Testis (tissue), 3 donors: Measurements from ENCODE around the gene PSMD4. TPM values are rescaled to one million over a fixed set of nuclear protein-coding genes. Genes with fewer than 3 reads are reported as not detected.
"Not testable (repeated sequence)": the region's sequence is repeated elsewhere in the genome, so short reads cannot be mapped to it uniquely, and the experiment has no call there.

ENCODE experiments used
- DNase-seq: peaks from one replicate; pipeline ENCODE4 v3.0.0-alpha.2; 2019
- H3K27ac ChIP-seq, 2 donors: fragments of 200-600 bp; sonication (generic); one replicate each; pipeline ENCODE4 v1.5.1; 2019
- H3K27me3 ChIP-seq: fragments of 200-600 bp; sonication (generic); one replicate; pipeline ENCODE4 v1.5.1; 2019
- H3K36me3 ChIP-seq: fragments of 200-600 bp; sonication (generic); one replicate; pipeline ENCODE4 v1.5.1; 2017; ENCODE audit warnings: low read depth; ENCODE audit errors: missing control alignments
- H3K4me1 ChIP-seq: fragments of 200-600 bp; sonication (generic); one replicate; pipeline ENCODE4 v1.5.1; 2019
- H3K4me3 ChIP-seq, 2 donors: fragments of 200-600 bp; sonication (generic); one replicate each; pipeline ENCODE4 v1.5.1; 2017 to 2019
- H3K9me3 ChIP-seq: fragments of 200-600 bp; sonication (generic); one replicate; pipeline ENCODE4 v1.5.1; 2017
- POLR2A ChIP-seq: fragments of 450-650 bp; IDR thresholded peaks from one replicate; pipeline ENCODE4 v1.6.1; 2017; ENCODE audit warnings: antibody characterized with exemption, mild to moderate bottlenecking, moderate library complexity
- WGBS, 2 donors: methylation state at CpG; one replicate each; pipeline ENCODE4 v1.1.5; 2018; 5-methylcytosine and 5-hydroxymethylcytosine counted together
- intact Hi-C: fragments of 100-400 bp; cut with DNase I; formaldehyde crosslinking; loops from one replicate; pipeline ENCODE4 v1.15.1; 2023; ENCODE audit warnings: low total_unique reads
- polyA plus RNA-seq: library from polyadenylated mRNA; stranded (reverse); fragments of 350-450 nt; fragmentation: Illumina TruSeq; extraction: RNeasy Lipid Tissue Mini Kit (QIAGEN cat#74804); gene quantifications from one replicate; pipeline ENCODE4 v1.2.3, GENCODE V29; 2014; ENCODE audit warnings: low read depth, low replicate concordance; ENCODE audit not compliant: insufficient read depth
- total RNA-seq, 2 donors: library from RNA; depleted of rRNA; stranded (reverse); fragments of >200 nt; gene quantifications; one replicate each; pipeline ENCODE4 v1.2.3, GENCODE V29; 2016
- TF ChIP-seq, protein P1 (sequence below), 3 experiments: fragments of 450-650 bp in 2 of 3; fragments of 200-600 bp in 1 of 3; sonication (generic) in 1 of 3; IDR thresholded peaks; one replicate each; pipeline ENCODE4 v1.5.1; 2016 to 2019; ENCODE audit warnings: antibody characterized with exemption in 3 of 3, mild to moderate bottlenecking in 2 of 3, moderate library complexity in 1 of 3

The PSMD4 gene
- total and polyA plus RNA-seq, 3 donors from 2014 or later = 164 to 333 (median 196) TPM

- no peaks in the 10 kb centered on the region for H3K36me3 ChIP-seq
- intact Hi-C loops = no loop called here
- 71 to 77% methylated on average over 8 of the region's 8 CpGs for WGBS, 2 donors
- H3K9me3 ChIP-seq = no peaks in the 10 kb centered on the region
- no peak for TF ChIP-seq POLR2A
- no peaks in the 10 kb centered on the region for H3K27me3 ChIP-seq
- H3K4me3 ChIP-seq = no peak overlapping the region
- peaks cover 6% of the 10 kb centered on the region for H3K4me1 ChIP-seq
- no peak for DNase-seq
- no peak overlapping the region for H3K27ac ChIP-seq
These were observed 12.3 kb downstream of the PSMD4 start for GRCh38 chr1:151266821-151267220.

GRCh38 chr1:151267760-151268159 is 13.2 kb downstream of the PSMD4 start:
- 49 to 53% methylated on average over 4 of the region's 4 CpGs for WGBS, 2 donors
- H3K4me3 ChIP-seq = no peak overlapping the region
- H3K9me3 ChIP-seq = no peaks in the 10 kb centered on the region
- no peak for TF ChIP-seq POLR2A
- TF ChIP-seq, protein P1, sequence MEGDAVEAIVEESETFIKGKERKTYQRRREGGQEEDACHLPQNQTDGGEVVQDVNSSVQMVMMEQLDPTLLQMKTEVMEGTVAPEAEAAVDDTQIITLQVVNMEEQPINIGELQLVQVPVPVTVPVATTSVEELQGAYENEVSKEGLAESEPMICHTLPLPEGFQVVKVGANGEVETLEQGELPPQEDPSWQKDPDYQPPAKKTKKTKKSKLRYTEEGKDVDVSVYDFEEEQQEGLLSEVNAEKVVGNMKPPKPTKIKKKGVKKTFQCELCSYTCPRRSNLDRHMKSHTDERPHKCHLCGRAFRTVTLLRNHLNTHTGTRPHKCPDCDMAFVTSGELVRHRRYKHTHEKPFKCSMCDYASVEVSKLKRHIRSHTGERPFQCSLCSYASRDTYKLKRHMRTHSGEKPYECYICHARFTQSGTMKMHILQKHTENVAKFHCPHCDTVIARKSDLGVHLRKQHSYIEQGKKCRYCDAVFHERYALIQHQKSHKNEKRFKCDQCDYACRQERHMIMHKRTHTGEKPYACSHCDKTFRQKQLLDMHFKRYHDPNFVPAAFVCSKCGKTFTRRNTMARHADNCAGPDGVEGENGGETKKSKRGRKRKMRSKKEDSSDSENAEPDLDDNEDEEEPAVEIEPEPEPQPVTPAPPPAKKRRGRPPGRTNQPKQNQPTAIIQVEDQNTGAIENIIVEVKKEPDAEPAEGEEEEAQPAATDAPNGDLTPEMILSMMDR (IDR thresholded peaks at IDR 0.05) = no peak
- H3K27me3 ChIP-seq = no peaks in the 10 kb centered on the region
- no peak for DNase-seq
- intact Hi-C loops = no loop called here
- H3K27ac ChIP-seq = no peak overlapping the region
- H3K4me1 ChIP-seq = peaks cover 6% of the 10 kb centered on the region
- no peaks in the 10 kb centered on the region for H3K36me3 ChIP-seq

DNA sequence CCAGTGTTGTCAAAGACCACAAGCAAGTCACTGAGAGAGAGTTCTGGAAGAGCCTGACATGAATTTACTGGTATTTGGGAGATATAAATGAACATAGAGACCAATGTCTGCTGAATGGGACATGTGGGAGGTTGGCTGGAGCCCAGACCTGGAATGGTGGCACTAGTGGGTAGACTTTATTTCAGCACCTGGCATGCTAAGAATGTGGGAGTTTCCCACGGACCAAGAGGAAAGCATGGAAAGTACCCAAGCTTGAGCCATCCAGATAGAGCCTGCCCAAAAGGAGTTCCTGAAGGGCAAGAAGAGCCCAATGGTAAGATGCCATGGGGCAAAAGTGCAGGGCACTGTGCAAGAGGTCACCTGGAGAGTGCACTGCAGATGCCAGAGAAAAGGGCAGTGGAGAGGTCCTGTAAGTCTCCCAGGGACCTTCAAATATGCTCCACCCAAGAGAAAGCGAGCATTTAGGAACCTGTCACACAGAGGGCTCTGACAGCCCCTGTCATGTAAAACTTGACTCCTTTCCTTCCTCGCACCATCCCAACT is 19.5 kb downstream of the PSMD4 start:
- intact Hi-C loops = no loop called here
- WGBS, 2 donors = 78 to 81% methylated on average over 3 of the region's 3 CpGs
- Histone ChIP-seq H3K36me3 (no peaks in the 10 kb centered on the region), H3K27me3 (no peaks in the 10 kb centered on the region), H3K4me3 (no peak overlapping the region), H3K27ac (no peak overlapping the region), H3K4me1 (peaks cover 6% of the 10 kb centered on the region), H3K9me3 (no peaks in the 10 kb centered on the region)
- TF ChIP-seq POLR2A = no peak
- TF ChIP-seq, protein P1 (IDR thresholded peaks at IDR 0.05) = no peak
- no peak for DNase-seq

DNA sequence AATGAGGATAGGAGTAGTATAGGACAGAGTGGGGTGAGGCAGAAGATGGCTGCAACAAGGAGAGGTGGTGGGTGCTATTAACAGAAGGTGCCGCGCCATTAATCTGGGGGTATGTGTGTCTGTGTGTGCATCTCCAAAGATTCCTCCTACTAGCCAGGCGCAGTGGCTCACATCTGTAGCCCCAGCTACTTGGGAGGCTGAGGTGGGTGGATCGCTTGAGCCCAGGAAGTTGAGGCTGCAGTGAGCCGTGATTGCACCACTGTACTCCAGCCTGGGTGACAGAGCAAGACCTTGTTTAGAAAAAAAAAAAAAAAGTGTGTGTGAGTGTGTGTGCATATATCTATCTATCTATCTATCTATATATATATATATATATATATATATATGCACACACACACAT is 20.8 kb downstream of the PSMD4 start:
- intact Hi-C loops, H3K4me3 ChIP-seq, H3K9me3 ChIP-seq, H3K4me1 ChIP-seq, H3K27ac ChIP-seq, DNase-seq, H3K27me3 ChIP-seq, H3K36me3 ChIP-seq: not testable (repeated sequence)
- WGBS, 2 donors = 92 to 93% methylated on average over 5 of the region's 5 CpGs

GRCh38 chr1:151277249-151277648 is 22.7 kb downstream of the PSMD4 start:
- no peaks in the 10 kb centered on the region for H3K27me3 ChIP-seq
- no peak for DNase-seq
- no peak overlapping the region for H3K27ac ChIP-seq
- no peak overlapping the region for H3K4me3 ChIP-seq
- H3K9me3 ChIP-seq = no peaks in the 10 kb centered on the region
- H3K36me3 ChIP-seq = no peaks in the 10 kb centered on the region
- peaks cover 4% of the 10 kb centered on the region for H3K4me1 ChIP-seq
- WGBS, 2 donors = 78% methylated on average over 2 of the region's 2 CpGs
- intact Hi-C loops = no loop called here
- no peak for TF ChIP-seq POLR2A
- TF ChIP-seq, protein P1 (IDR thresholded peaks at IDR 0.05) = no peak
